ENCODE results near the gene OTUB1. TPM values are rescaled to one million over a fixed set of nuclear protein-coding genes. Genes with fewer than 3 reads are reported as not detected.

OTUB1 gene
- total and polyA plus RNA-seq, 2 donors (not counting 1 experiment from before 2014, with no cell fraction given): 78.2 to 119 TPM

GRCh38 chr11:64008914-64009633 lies 22.8 kb downstream of the OTUB1 start:
- no peaks in the 10 kb centered on the region for H3K79me2 ChIP-seq (ENCODE audit: control insufficient read depth, insufficient read depth, low read length)
- WGBS (ENCODE audit: insufficient coverage): 97% methylated on average over 7 of the region's 18 CpGs
- DNase-seq: no peak
- H3K9ac ChIP-seq (ENCODE audit: low read length): no peak overlapping the region
- CTCF ChIA-PET: no interaction called here
- H3K9me3 Mint-ChIP-seq (ENCODE audit: insufficient read depth): no peaks in the 10 kb centered on the region
- H3K27ac ChIP-seq (ENCODE audit: low read length in 2 of 2): no peak overlapping the region
- no peak overlapping the region for H3K4me2 ChIP-seq (replicated peaks; ENCODE audit: low read depth, low read length, poor library complexity, severe bottlenecking)
- H2AFZ ChIP-seq (ENCODE audit: insufficient read depth, low read depth, low read length, poor library complexity, severe bottlenecking): no peak overlapping the region
- no peak overlapping the region for H3K4me3 Mint-ChIP-seq
- no peaks in the 10 kb centered on the region for H3K36me3 ChIP-seq (replicated peaks in 1 of 2; ENCODE audit: control extremely low read depth in 1 of 2, control insufficient read depth in 1 of 2, extremely low read depth in 1 of 2, insufficient read depth in 2 of 2, low read length in 1 of 2)
- H3K4me1 ChIP-seq (ENCODE audit: control insufficient read depth in 2 of 2, insufficient read depth in 2 of 2, low read length in 2 of 2): peaks cover 15 to 16% of the 10 kb centered on the region in 2 donors
- intact Hi-C loops (cut with micrococcal nuclease): no loop called here
- H4K20me1 ChIP-seq (ENCODE audit: control insufficient read depth, insufficient read depth, low read length, poor library complexity, severe bottlenecking): no peaks in the 10 kb centered on the region
- no peak for ATAC-seq (ENCODE audit: low read depth)
- H3K27ac Mint-ChIP-seq: no peak overlapping the region
- peaks cover 11% of the 10 kb centered on the region for H3K4me1 Mint-ChIP-seq
- POLR2A ChIA-PET: no interaction called here
- H3K9me3 ChIP-seq (ENCODE audit: control extremely low read depth in 1 of 3, control insufficient read depth in 2 of 3, insufficient read depth in 1 of 3, low read length in 2 of 3): peaks cover 0 to 35% (median 0%) of the 10 kb centered on the region in 3 donors
- no peak overlapping the region for H3K4me3 ChIP-seq (ENCODE audit: control extremely low read depth in 1 of 5, extremely low read depth in 1 of 5, insufficient read depth in 1 of 5, low read depth in 2 of 5, low read length in 4 of 5)
- TF ChIP-seq, protein P1, sequence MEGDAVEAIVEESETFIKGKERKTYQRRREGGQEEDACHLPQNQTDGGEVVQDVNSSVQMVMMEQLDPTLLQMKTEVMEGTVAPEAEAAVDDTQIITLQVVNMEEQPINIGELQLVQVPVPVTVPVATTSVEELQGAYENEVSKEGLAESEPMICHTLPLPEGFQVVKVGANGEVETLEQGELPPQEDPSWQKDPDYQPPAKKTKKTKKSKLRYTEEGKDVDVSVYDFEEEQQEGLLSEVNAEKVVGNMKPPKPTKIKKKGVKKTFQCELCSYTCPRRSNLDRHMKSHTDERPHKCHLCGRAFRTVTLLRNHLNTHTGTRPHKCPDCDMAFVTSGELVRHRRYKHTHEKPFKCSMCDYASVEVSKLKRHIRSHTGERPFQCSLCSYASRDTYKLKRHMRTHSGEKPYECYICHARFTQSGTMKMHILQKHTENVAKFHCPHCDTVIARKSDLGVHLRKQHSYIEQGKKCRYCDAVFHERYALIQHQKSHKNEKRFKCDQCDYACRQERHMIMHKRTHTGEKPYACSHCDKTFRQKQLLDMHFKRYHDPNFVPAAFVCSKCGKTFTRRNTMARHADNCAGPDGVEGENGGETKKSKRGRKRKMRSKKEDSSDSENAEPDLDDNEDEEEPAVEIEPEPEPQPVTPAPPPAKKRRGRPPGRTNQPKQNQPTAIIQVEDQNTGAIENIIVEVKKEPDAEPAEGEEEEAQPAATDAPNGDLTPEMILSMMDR (IDR thresholded peaks at IDR 0.05): no peak
- no peak for TF ChIP-seq EZH2 (IDR thresholded peaks at IDR 0.05; ENCODE audit: borderline replicate concordance, insufficient read depth, low read depth, low read length, poor library complexity, severe bottlenecking)
- peaks cover 0 to 40% (median 15%) of the 10 kb centered on the region in 4 experiments for H3K27me3 ChIP-seq (replicated peaks in 1 of 4; ENCODE audit: control extremely low read depth in 1 of 4, control insufficient read depth in 3 of 4, insufficient read depth in 4 of 4, low read length in 3 of 4)
- H3K27me3 Mint-ChIP-seq: peaks cover 26% of the 10 kb centered on the region

- WGBS (ENCODE audit: insufficient coverage): 91% methylated on average over 7 of the region's 8 CpGs
- ChIA-PET CTCF (no interaction called here), POLR2A (no interaction called here)
- Histone ChIP-seq H3K27ac (ENCODE audit: low read length in 2 of 2) (no peak overlapping the region), H3K79me2 (ENCODE audit: control insufficient read depth, insufficient read depth, low read length) (no peaks in the 10 kb centered on the region), H4K20me1 (ENCODE audit: control insufficient read depth, insufficient read depth, low read length, poor library complexity, severe bottlenecking) (no peaks in the 10 kb centered on the region), H3K4me3 (ENCODE audit: control extremely low read depth in 1 of 5, extremely low read depth in 1 of 5, insufficient read depth in 1 of 5, low read depth in 2 of 5, low read length in 4 of 5) (no peak overlapping the region), H3K27me3 (replicated peaks in 1 of 4; ENCODE audit: control extremely low read depth in 1 of 4, control insufficient read depth in 3 of 4, insufficient read depth in 4 of 4, low read length in 3 of 4) (peaks cover 0 to 40% (median 15%) of the 10 kb centered on the region in 4 experiments), H3K9me3 (ENCODE audit: control extremely low read depth in 1 of 3, control insufficient read depth in 2 of 3, insufficient read depth in 1 of 3, low read length in 2 of 3) (peaks cover 0 to 35% (median 0%) of the 10 kb centered on the region in 3 donors), H3K4me1 (ENCODE audit: control insufficient read depth in 2 of 2, insufficient read depth in 2 of 2, low read length in 2 of 2) (peaks cover 15 to 16% of the 10 kb centered on the region in 2 donors), H3K9ac (ENCODE audit: low read length) (no peak overlapping the region), H3K36me3 (replicated peaks in 1 of 2; ENCODE audit: control extremely low read depth in 1 of 2, control insufficient read depth in 1 of 2, extremely low read depth in 1 of 2, insufficient read depth in 2 of 2, low read length in 1 of 2) (no peaks in the 10 kb centered on the region), H2AFZ (ENCODE audit: insufficient read depth, low read depth, low read length, poor library complexity, severe bottlenecking) (no peak overlapping the region), H3K4me2 (replicated peaks; ENCODE audit: low read depth, low read length, poor library complexity, severe bottlenecking) (no peak overlapping the region)
- ATAC-seq (ENCODE audit: low read depth): no peak
- Mint-ChIP-seq H3K4me3 (no peak overlapping the region), H3K27me3 (peaks cover 26% of the 10 kb centered on the region), H3K9me3 (ENCODE audit: insufficient read depth) (no peaks in the 10 kb centered on the region), H3K27ac (no peak overlapping the region), H3K4me1 (peaks cover 11% of the 10 kb centered on the region)
- no peak for TF ChIP-seq EZH2 (IDR thresholded peaks at IDR 0.05; ENCODE audit: borderline replicate concordance, insufficient read depth, low read depth, low read length, poor library complexity, severe bottlenecking)
- TF ChIP-seq, protein P1 (IDR thresholded peaks at IDR 0.05): no peak
- DNase-seq: no peak
- intact Hi-C loops (cut with micrococcal nuclease): no loop called here
Measured at GRCh38 chr11:64009710-64010109, 23.5 kb downstream of the OTUB1 start.
